ENCODE data around the gene RPL39. TPM values are rescaled to one million over a fixed set of nuclear protein-coding genes. Genes with fewer than 3 reads are reported as not detected.
"Not testable (repeated sequence)": the region's sequence is repeated elsewhere in the genome, so short reads cannot be mapped to it uniquely, and the experiment has no call there.

Gene RPL39
- total and polyA plus RNA-seq, 4 donors, result 1,050 to 2,585 (median 1,242) TPM

- WGBS (ENCODE audit: insufficient coverage), result 80% methylated on average over 6 of the region's 10 CpGs
- no peak overlapping the region for H3K4me3 ChIP-seq (ENCODE audit: low read depth, low read length)
- no peaks in the 10 kb centered on the region for H3K36me3 ChIP-seq (ENCODE audit: control insufficient read depth, insufficient read depth, low read length)
- H3K9me3 ChIP-seq (ENCODE audit: control insufficient read depth, insufficient read depth, low read length), result no peaks in the 10 kb centered on the region
- no peak for DNase-seq (ENCODE audit: low read depth in 4 of 6, low spot score in 6 of 6)
- H3K27ac ChIP-seq (ENCODE audit: low read depth, low read length), result no peak overlapping the region
- peaks cover 14% of the 10 kb centered on the region for H3K27me3 ChIP-seq (ENCODE audit: control insufficient read depth, insufficient read depth, low read length)
- H3K4me1 ChIP-seq (ENCODE audit: control insufficient read depth, insufficient read depth, low read length), result peaks cover 15% of the 10 kb centered on the region
Measured at GRCh38 chrX:119756926-119757635, 34.3 kb downstream of the RPL39 start.

- Histone ChIP-seq H3K4me3 (ENCODE audit: low read depth, low read length) (no peak overlapping the region), H3K27me3 (ENCODE audit: control insufficient read depth, insufficient read depth, low read length) (peaks cover 14% of the 10 kb centered on the region), H3K4me1 (ENCODE audit: control insufficient read depth, insufficient read depth, low read length) (peaks cover 15% of the 10 kb centered on the region)
Measured at GRCh38 chrX:119755981-119756533, 35.4 kb downstream of the RPL39 start.

GRCh38 chrX:119753639-119754257, 37.7 kb downstream of the RPL39 start:
- Histone ChIP-seq H3K9me3 (ENCODE audit: control insufficient read depth, insufficient read depth, low read length) (no peaks in the 10 kb centered on the region), H3K36me3 (ENCODE audit: control insufficient read depth, insufficient read depth, low read length) (no peaks in the 10 kb centered on the region), H3K27me3 (ENCODE audit: control insufficient read depth, insufficient read depth, low read length) (no peaks in the 10 kb centered on the region), H3K4me3 (ENCODE audit: low read depth, low read length) (no peak overlapping the region), H3K27ac (ENCODE audit: low read depth, low read length) (no peak overlapping the region), H3K4me1 (ENCODE audit: control insufficient read depth, insufficient read depth, low read length) (peaks cover 8% of the 10 kb centered on the region)
- 52% methylated on average over 3 of the region's 8 CpGs for WGBS (ENCODE audit: insufficient coverage)
- peak in 2 of 6 donors; percentile 21 to 66 for DNase-seq (ENCODE audit: low read depth in 4 of 6, low spot score in 6 of 6)

More at GRCh38 chrX:119755981-119756533, 35.4 kb downstream of the RPL39 start:
- no peaks in the 10 kb centered on the region for H3K9me3 ChIP-seq (ENCODE audit: control insufficient read depth, insufficient read depth, low read length)
- no peaks in the 10 kb centered on the region for H3K36me3 ChIP-seq (ENCODE audit: control insufficient read depth, insufficient read depth, low read length)
- 59% methylated on average over 5 of the region's 7 CpGs for WGBS (ENCODE audit: insufficient coverage)
- H3K27ac ChIP-seq (ENCODE audit: low read depth, low read length), result no peak overlapping the region
- no peak for DNase-seq (ENCODE audit: low read depth in 4 of 6, low spot score in 6 of 6)

GRCh38 chrX:119753001-119753400, 38.4 kb downstream of the RPL39 start:
- H3K4me3 ChIP-seq (ENCODE audit: low read depth, low read length), result no peak overlapping the region
- peaks cover 2% of the 10 kb centered on the region for H3K4me1 ChIP-seq (ENCODE audit: control insufficient read depth, insufficient read depth, low read length)
- H3K36me3 ChIP-seq (ENCODE audit: control insufficient read depth, insufficient read depth, low read length), result no peaks in the 10 kb centered on the region
- H3K9me3 ChIP-seq (ENCODE audit: control insufficient read depth, insufficient read depth, low read length), result no peaks in the 10 kb centered on the region
- no peak for DNase-seq (ENCODE audit: low read depth in 4 of 6, low spot score in 6 of 6)
- no CpG with 5 or more reads among the region's 3 CpGs for WGBS (ENCODE audit: insufficient coverage)
- H3K27me3 ChIP-seq (ENCODE audit: control insufficient read depth, insufficient read depth, low read length), result no peaks in the 10 kb centered on the region
- H3K27ac ChIP-seq (ENCODE audit: low read depth, low read length), result no peak overlapping the region

GRCh38 chrX:119750751-119751150, 40.7 kb downstream of the RPL39 start:
- H3K4me3 ChIP-seq (ENCODE audit: low read depth, low read length); H3K9me3 ChIP-seq (ENCODE audit: control insufficient read depth, insufficient read depth, low read length); H3K27ac ChIP-seq (ENCODE audit: low read depth, low read length); H3K27me3 ChIP-seq (ENCODE audit: control insufficient read depth, insufficient read depth, low read length); H3K4me1 ChIP-seq (ENCODE audit: control insufficient read depth, insufficient read depth, low read length); DNase-seq (ENCODE audit: low read depth in 4 of 6, low spot score in 6 of 6); H3K36me3 ChIP-seq (ENCODE audit: control insufficient read depth, insufficient read depth, low read length): not testable (repeated sequence)
- WGBS (ENCODE audit: insufficient coverage), result 93% methylated on average over 10 of the region's 27 CpGs

GRCh38 chrX:119750131-119750530, 41.3 kb downstream of the RPL39 start:
- DNase-seq (ENCODE audit: low read depth in 4 of 6, low spot score in 6 of 6); H3K36me3 ChIP-seq (ENCODE audit: control insufficient read depth, insufficient read depth, low read length): not testable (repeated sequence)
- WGBS (ENCODE audit: insufficient coverage), result 49% methylated on average over 4 of the region's 9 CpGs

GRCh38 chrX:119745283-119745848, 46.1 kb downstream of the RPL39 start:
- Histone ChIP-seq H3K36me3 (ENCODE audit: control insufficient read depth, insufficient read depth, low read length) (no peaks in the 10 kb centered on the region), H3K9me3 (ENCODE audit: control insufficient read depth, insufficient read depth, low read length) (no peaks in the 10 kb centered on the region), H3K4me1 (ENCODE audit: control insufficient read depth, insufficient read depth, low read length) (no peaks in the 10 kb centered on the region), H3K27ac (ENCODE audit: low read depth, low read length) (no peak overlapping the region), H3K27me3 (ENCODE audit: control insufficient read depth, insufficient read depth, low read length) (no peaks in the 10 kb centered on the region), H3K4me3 (ENCODE audit: low read depth, low read length) (no peak overlapping the region)
- WGBS (ENCODE audit: insufficient coverage), result no CpG with 5 or more reads among the region's 4 CpGs
- no peak for DNase-seq (ENCODE audit: low read depth in 4 of 6, low spot score in 6 of 6)

More at GRCh38 chrX:119750131-119750530, 41.3 kb downstream of the RPL39 start:
- not testable (repeated sequence) for H3K27me3 ChIP-seq (ENCODE audit: control insufficient read depth, insufficient read depth, low read length); H3K27ac ChIP-seq (ENCODE audit: low read depth, low read length); H3K4me3 ChIP-seq (ENCODE audit: low read depth, low read length); H3K9me3 ChIP-seq (ENCODE audit: control insufficient read depth, insufficient read depth, low read length); H3K4me1 ChIP-seq (ENCODE audit: control insufficient read depth, insufficient read depth, low read length)

DNA sequence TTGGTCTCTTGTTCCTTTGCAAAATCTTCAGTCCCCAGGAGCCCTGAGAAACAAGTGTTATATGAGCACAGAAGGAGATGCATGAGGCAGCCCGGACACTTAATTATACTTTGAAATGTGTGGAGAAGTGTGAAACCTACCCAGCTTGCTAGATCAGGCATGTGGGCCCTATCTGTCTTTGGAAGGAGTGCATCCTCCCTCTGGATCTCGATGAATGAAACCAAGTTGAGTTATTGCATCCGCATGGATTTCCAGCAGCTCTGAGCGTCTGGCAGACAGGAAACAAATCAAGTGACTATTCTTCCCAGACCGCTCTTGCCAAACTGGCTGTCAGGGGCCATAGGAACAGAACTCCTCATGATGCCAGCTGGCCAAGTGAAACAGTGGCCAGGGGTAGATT, 52.7 kb downstream of the RPL39 start:
- Histone ChIP-seq H3K27ac (ENCODE audit: low read depth, low read length) (no peak overlapping the region), H3K4me3 (ENCODE audit: low read depth, low read length) (no peak overlapping the region), H3K9me3 (ENCODE audit: control insufficient read depth, insufficient read depth, low read length) (no peaks in the 10 kb centered on the region), H3K36me3 (ENCODE audit: control insufficient read depth, insufficient read depth, low read length) (no peaks in the 10 kb centered on the region), H3K4me1 (ENCODE audit: control insufficient read depth, insufficient read depth, low read length) (peaks cover 26% of the 10 kb centered on the region), H3K27me3 (ENCODE audit: control insufficient read depth, insufficient read depth, low read length) (no peaks in the 10 kb centered on the region)
- DNase-seq (ENCODE audit: low read depth in 4 of 6, low spot score in 6 of 6), result peak in 2 of 6 donors; percentile 71 to 81
- WGBS (ENCODE audit: insufficient coverage), result 53% methylated on average over 5 of the region's 5 CpGs

Data from spinal cord (tissue), 10 donors.